Cerebellar nuclear complex (tissue), 1 donor: ENCODE measurements around the gene ZNF670.
"Not testable (repeated sequence)": the region's sequence is repeated elsewhere in the genome, so short reads cannot be mapped to it uniquely, and the experiment has no call there.

ENCODE experiments used
- DNase-seq, 2 experiments: peaks; one replicate each; lab custom pipeline; 2025; lab: John Stamatoyannopoulos, UW

Gene ZNF670

GRCh38 chr1:247043406-247043805, 35.2 kb downstream of the ZNF670 start:
- no peak for DNase-seq

GRCh38 chr1:247037511-247038320, 40.9 kb downstream of the ZNF670 start:
- DNase-seq: no peak

GRCh38 chr1:247032306-247032705, 46.3 kb downstream of the ZNF670 start:
- DNase-seq: not testable (repeated sequence)
